Measurements from ENCODE around the gene BANK1.
"Not testable (repeated sequence)": the region's sequence is repeated elsewhere in the genome, so short reads cannot be mapped to it uniquely, and the experiment has no call there.

The BANK1 gene

GRCh38 chr4:101888472-101888871 lies 97.9 kb downstream of the BANK1 start:
- H4K91ac ChIP-seq (ENCODE audit: low read depth, low read length, poor library complexity): no peak overlapping the region
- no peak overlapping the region for H3K27ac ChIP-seq (replicated peaks; ENCODE audit: low read length)
- no peak for DNase-seq (ENCODE audit: low spot score)
- H2AK5ac ChIP-seq (ENCODE audit: low read depth, low read length): no peak overlapping the region
- no peak overlapping the region for H3K4me2 ChIP-seq (ENCODE audit: insufficient read depth, low read length, poor library complexity, severe bottlenecking)
- H2AFZ ChIP-seq (ENCODE audit: low read length): no peak overlapping the region
- no peak overlapping the region for H2BK15ac ChIP-seq (ENCODE audit: low read length)
- no CpG with 5 or more reads among the region's 4 CpGs for WGBS, 2 donors (ENCODE audit: extremely low coverage in 2 of 2, insufficient read length in 2 of 2, insufficient replicate concordance in 1 of 2)
- peaks cover 0 to 7% of the 10 kb centered on the region in 2 donors for H3K9me3 ChIP-seq (replicated peaks in 1 of 2; ENCODE audit: control insufficient read depth in 2 of 2, insufficient read depth in 1 of 2, low read depth in 1 of 2, low read length in 2 of 2)
- H3K23ac ChIP-seq (ENCODE audit: low read depth, low read length, poor library complexity): no peak overlapping the region
- no peak overlapping the region for H3K18ac ChIP-seq (ENCODE audit: low read length)
- no peak overlapping the region for H2BK12ac ChIP-seq (ENCODE audit: low read length)
- no peaks in the 10 kb centered on the region for H3K79me1 ChIP-seq (ENCODE audit: low read depth, low read length)
- no peak overlapping the region for H2BK5ac ChIP-seq (ENCODE audit: low read length)
- no peak overlapping the region for H3K14ac ChIP-seq (ENCODE audit: low read length)
- H2BK120ac ChIP-seq (ENCODE audit: low read depth, low read length): no peak overlapping the region
- no peak overlapping the region for H3K4me3 ChIP-seq (ENCODE audit: low read length in 2 of 2)
- no peak overlapping the region for H3K4ac ChIP-seq (ENCODE audit: low read length)
- no peak overlapping the region for H3K9ac ChIP-seq (ENCODE audit: low read depth, low read length, poor library complexity)
- H3K27me3 ChIP-seq (ENCODE audit: control insufficient read depth in 3 of 3, insufficient read depth in 3 of 3, low read depth in 1 of 3, low read length in 3 of 3): no peaks in the 10 kb centered on the region
- no peaks in the 10 kb centered on the region for H3K36me3 ChIP-seq (replicated peaks in 1 of 2; ENCODE audit: control insufficient read depth in 2 of 2, insufficient read depth in 2 of 2, low read length in 2 of 2)
- no peaks in the 10 kb centered on the region for H3K4me1 ChIP-seq (ENCODE audit: control insufficient read depth in 2 of 2, insufficient read depth in 1 of 2, low read depth in 1 of 2, low read length in 2 of 2)
- no peak overlapping the region for H4K8ac ChIP-seq (ENCODE audit: low read depth, low read length)

GRCh38 chr4:101905527-101905926 lies 115.0 kb downstream of the BANK1 start:
- not testable (repeated sequence) for H3K18ac ChIP-seq (ENCODE audit: low read length); H3K4me2 ChIP-seq (ENCODE audit: insufficient read depth, low read length, poor library complexity, severe bottlenecking); H2BK15ac ChIP-seq (ENCODE audit: low read length); H2AK5ac ChIP-seq (ENCODE audit: low read depth, low read length); H4K8ac ChIP-seq (ENCODE audit: low read depth, low read length); H2BK120ac ChIP-seq (ENCODE audit: low read depth, low read length); H2AFZ ChIP-seq (ENCODE audit: low read length); H3K4me1 ChIP-seq (ENCODE audit: control insufficient read depth in 2 of 2, insufficient read depth in 1 of 2, low read depth in 1 of 2, low read length in 2 of 2); H3K36me3 ChIP-seq (replicated peaks in 1 of 2; ENCODE audit: control insufficient read depth in 2 of 2, insufficient read depth in 2 of 2, low read length in 2 of 2); H3K27ac ChIP-seq (replicated peaks; ENCODE audit: low read length); H3K14ac ChIP-seq (ENCODE audit: low read length); DNase-seq (ENCODE audit: low spot score); H3K9ac ChIP-seq (ENCODE audit: low read depth, low read length, poor library complexity); H3K79me1 ChIP-seq (ENCODE audit: low read depth, low read length); H4K91ac ChIP-seq (ENCODE audit: low read depth, low read length, poor library complexity); H2BK5ac ChIP-seq (ENCODE audit: low read length); H3K4ac ChIP-seq (ENCODE audit: low read length); H3K23ac ChIP-seq (ENCODE audit: low read depth, low read length, poor library complexity); H2BK12ac ChIP-seq (ENCODE audit: low read length); H3K4me3 ChIP-seq (ENCODE audit: low read length in 2 of 2); H3K27me3 ChIP-seq (ENCODE audit: control insufficient read depth in 3 of 3, insufficient read depth in 3 of 3, low read depth in 1 of 3, low read length in 3 of 3); H3K9me3 ChIP-seq (replicated peaks in 1 of 2; ENCODE audit: control insufficient read depth in 2 of 2, insufficient read depth in 1 of 2, low read depth in 1 of 2, low read length in 2 of 2)
- no CpG with 5 or more reads among the region's 5 CpGs for WGBS, 2 donors (ENCODE audit: extremely low coverage in 2 of 2, insufficient read length in 2 of 2, insufficient replicate concordance in 1 of 2)

DNA sequence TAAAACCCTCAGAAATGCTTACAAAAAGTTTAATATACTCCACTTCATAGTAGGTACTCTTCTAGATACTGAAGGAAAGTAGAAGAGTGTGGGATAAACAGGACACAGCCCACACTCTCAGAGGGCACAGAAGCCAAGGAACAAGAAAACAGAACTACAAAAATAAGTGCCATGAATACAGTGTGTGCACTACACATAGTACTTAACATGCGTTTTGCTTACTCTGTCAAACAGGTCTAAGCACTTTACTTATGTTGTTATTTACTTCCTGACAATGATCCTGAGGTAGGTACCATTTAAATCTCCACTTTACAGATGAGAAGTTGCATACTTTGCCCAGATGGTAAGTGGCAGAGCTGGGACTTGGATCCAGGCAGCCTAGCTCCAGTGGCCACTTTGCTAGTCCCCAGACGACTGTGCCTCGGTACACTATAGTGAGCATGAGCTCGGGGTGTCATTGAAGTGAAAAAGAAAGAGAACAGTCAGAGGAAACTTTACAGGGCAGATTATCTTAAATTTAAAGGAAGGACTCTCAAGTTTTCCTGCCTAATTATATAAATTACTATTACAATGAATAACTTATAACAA lies 120.3 kb downstream of the BANK1 start:
- Histone ChIP-seq H2AFZ (ENCODE audit: low read length) (no peak overlapping the region), H2AK5ac (ENCODE audit: low read depth, low read length) (no peak overlapping the region), H3K4me1 (ENCODE audit: control insufficient read depth in 2 of 2, insufficient read depth in 1 of 2, low read depth in 1 of 2, low read length in 2 of 2) (no peaks in the 10 kb centered on the region), H2BK12ac (ENCODE audit: low read length) (no peak overlapping the region), H3K18ac (ENCODE audit: low read length) (no peak overlapping the region), H3K79me1 (ENCODE audit: low read depth, low read length) (no peaks in the 10 kb centered on the region), H3K36me3 (replicated peaks in 1 of 2; ENCODE audit: control insufficient read depth in 2 of 2, insufficient read depth in 2 of 2, low read length in 2 of 2) (no peaks in the 10 kb centered on the region), H3K14ac (ENCODE audit: low read length) (no peak overlapping the region), H3K4me3 (ENCODE audit: low read length in 2 of 2) (no peak overlapping the region), H3K4me2 (ENCODE audit: insufficient read depth, low read length, poor library complexity, severe bottlenecking) (no peak overlapping the region), H2BK5ac (ENCODE audit: low read length) (no peak overlapping the region), H3K23ac (ENCODE audit: low read depth, low read length, poor library complexity) (no peak overlapping the region), H2BK15ac (ENCODE audit: low read length) (no peak overlapping the region), H3K27me3 (ENCODE audit: control insufficient read depth in 3 of 3, insufficient read depth in 3 of 3, low read depth in 1 of 3, low read length in 3 of 3) (no peaks in the 10 kb centered on the region), H3K4ac (ENCODE audit: low read length) (no peak overlapping the region), H4K8ac (ENCODE audit: low read depth, low read length) (no peak overlapping the region), H3K27ac (replicated peaks; ENCODE audit: low read length) (no peak overlapping the region), H2BK120ac (ENCODE audit: low read depth, low read length) (no peak overlapping the region), H3K9me3 (replicated peaks in 1 of 2; ENCODE audit: control insufficient read depth in 2 of 2, insufficient read depth in 1 of 2, low read depth in 1 of 2, low read length in 2 of 2) (no peaks in the 10 kb centered on the region), H4K91ac (ENCODE audit: low read depth, low read length, poor library complexity) (no peak overlapping the region), H3K9ac (ENCODE audit: low read depth, low read length, poor library complexity) (no peak overlapping the region)
- WGBS, 2 donors (ENCODE audit: extremely low coverage in 2 of 2, insufficient read length in 2 of 2, insufficient replicate concordance in 1 of 2): no CpG with 5 or more reads among the region's 4 CpGs
- no peak for DNase-seq (ENCODE audit: low spot score)

GRCh38 chr4:101911616-101912015 lies 121.1 kb downstream of the BANK1 start:
- H3K9ac ChIP-seq (ENCODE audit: low read depth, low read length, poor library complexity): no peak overlapping the region
- H2BK15ac ChIP-seq (ENCODE audit: low read length): no peak overlapping the region

More at GRCh38 chr4:101911616-101912015, 121.1 kb downstream of the BANK1 start:
- Histone ChIP-seq H4K8ac (ENCODE audit: low read depth, low read length) (no peak overlapping the region), H3K4me3 (ENCODE audit: low read length in 2 of 2) (no peak overlapping the region), H3K14ac (ENCODE audit: low read length) (no peak overlapping the region), H4K91ac (ENCODE audit: low read depth, low read length, poor library complexity) (no peak overlapping the region), H2BK120ac (ENCODE audit: low read depth, low read length) (no peak overlapping the region), H3K4me2 (ENCODE audit: insufficient read depth, low read length, poor library complexity, severe bottlenecking) (no peak overlapping the region), H3K36me3 (replicated peaks in 1 of 2; ENCODE audit: control insufficient read depth in 2 of 2, insufficient read depth in 2 of 2, low read length in 2 of 2) (no peaks in the 10 kb centered on the region), H3K4ac (ENCODE audit: low read length) (no peak overlapping the region), H2AFZ (ENCODE audit: low read length) (no peak overlapping the region), H3K18ac (ENCODE audit: low read length) (no peak overlapping the region), H2BK12ac (ENCODE audit: low read length) (no peak overlapping the region), H2BK5ac (ENCODE audit: low read length) (no peak overlapping the region), H3K23ac (ENCODE audit: low read depth, low read length, poor library complexity) (no peak overlapping the region), H3K79me1 (ENCODE audit: low read depth, low read length) (no peaks in the 10 kb centered on the region), H3K27me3 (ENCODE audit: control insufficient read depth in 3 of 3, insufficient read depth in 3 of 3, low read depth in 1 of 3, low read length in 3 of 3) (no peaks in the 10 kb centered on the region), H3K9me3 (replicated peaks in 1 of 2; ENCODE audit: control insufficient read depth in 2 of 2, insufficient read depth in 1 of 2, low read depth in 1 of 2, low read length in 2 of 2) (no peaks in the 10 kb centered on the region), H3K27ac (replicated peaks; ENCODE audit: low read length) (no peak overlapping the region), H2AK5ac (ENCODE audit: low read depth, low read length) (no peak overlapping the region), H3K4me1 (ENCODE audit: control insufficient read depth in 2 of 2, insufficient read depth in 1 of 2, low read depth in 1 of 2, low read length in 2 of 2) (no peaks in the 10 kb centered on the region)
- DNase-seq (ENCODE audit: low spot score): no peak

Data from neuronal stem cell (in vitro differentiated cells).